Measurements from ENCODE around the gene DOCK7.
"Not testable (repeated sequence)": the region's sequence is repeated elsewhere in the genome, so short reads cannot be mapped to it uniquely, and the experiment has no call there.

GRCh38 chr1:62694479-62694878 is 6.3 kb upstream of the DOCK7 start:
- TF ChIP-seq POLR2A (IDR thresholded peaks at IDR 0.05; ENCODE audit: low read length); GATA1 (IDR thresholded peaks at IDR 0.05; ENCODE audit: low read depth, low read length): not testable (repeated sequence)

Data from erythroblast (primary cell).